Pancreas (tissue), 10 donors: ENCODE data around the gene SQSTM1. TPM values are rescaled to one million over a fixed set of nuclear protein-coding genes. Genes with fewer than 3 reads are reported as not detected.
A peak's percentile ranks its signal among the peaks of the same experiment; 100 is the strongest.

Experiments used
- ATAC-seq, 4 donors: fragments of 200-7000 bp; cut with Tn5 transposase; one replicate each; pipeline versions ENCODE4 v1.8.0 to v1.9.1; 2020; ENCODE audit warnings: mild to moderate bottlenecking in 4 of 4, moderate library complexity in 4 of 4
- DNase-seq, 6 donors: peaks; one replicate each; pipeline ENCODE4 v3.0.0-alpha.2; 2020
- FAIRE-seq: peaks from 2 replicates; lab custom pipeline; 2012; peaks lifted over from hg19 to GRCh38; lab: Jason Lieb, UNC
- H3K27ac ChIP-seq, 4 donors: fragments of 200-600 bp; sonication (generic); 1 replicate in 3 of 4; 2 replicates in 1 of 4; pipeline versions ENCODE4 v1.5.0 to v1.8.0; 2020
- H3K27me3 ChIP-seq, 4 donors: fragments of 200-600 bp; one replicate each; pipeline ENCODE4 v1.8.0; 2021
- H3K36me3 ChIP-seq, 3 donors: fragments of 200-600 bp; sonication (generic) in 1 of 3; one replicate each; pipeline versions ENCODE4 v1.5.0 to v1.8.0; 2020 to 2021
- H3K4me1 ChIP-seq, 3 donors: fragments of 200-600 bp; one replicate each; pipeline ENCODE4 v1.8.0; 2021
- H3K4me3 ChIP-seq, 4 donors: fragments of 200-600 bp; sonication (generic) in 2 of 4; one replicate each; pipeline versions ENCODE4 v1.5.0 to v1.8.0; 2020 to 2021
- H3K9me3 ChIP-seq, 4 donors: fragments of 200-600 bp; one replicate each; pipeline ENCODE4 v1.8.0; 2021
- WGBS, 2 donors: extraction: QIAGEN DNeasy Blood & Tissue Kit; methylation state at CpG; one replicate each; pipeline ENCODE4 v1.1.7; 2013; 5-methylcytosine and 5-hydroxymethylcytosine counted together
- intact Hi-C, 3 donors: fragments of 100-400 bp; cut with DNase I; formaldehyde crosslinking; loops; one replicate each; pipeline versions ENCODE4 v1.11.1 to v1.14.2; 2022
- polyA plus RNA-seq, 2 donors: library from polyadenylated mRNA; stranded (reverse); fragments of 200-250 nt; gene quantifications; one replicate each; pipeline ENCODE4 v1.2.3, GENCODE V29; 2013
- total RNA-seq, 6 donors: library from RNA; stranded (reverse); fragmentation: NEBNext Ultra II Directional in 4 of 6; extraction: Animal tissue kit (Norgen Biotek cat#: 25700) in 4 of 6; gene quantifications; one replicate each; pipeline versions ENCODE4 v1.2.1 to v1.2.4, GENCODE V29; 2021 to 2023
- TF ChIP-seq, protein P1 (sequence below), 4 donors: fragments of 200-600 bp; sonication (generic) in 3 of 4; IDR thresholded peaks; one replicate each; pipeline versions ENCODE4 v1.5.0 to v1.8.0; 2021; ENCODE audit warnings: antibody characterized with exemption in 4 of 4
- donor health status: healthy with polysubstance abuse.
- donor health status: DM: no; HTN: no; CAD: no; lungs with moderate emphysema.
- donor health status: DM: no; HTN: no; CAD: no.
- donor health status: control.
- donor health status: control.
- donor health status: Bipolar disorder and iron deficiency.
- donor health status: DM: yes; HTN: yes; CAD: no.
- donor health status: DM: no; HTN: no; CAD: no.
- donor health status: DM: no; HTN: no; CAD: no.
- donor health status: DM: yes; HTN: yes; CAD: no.

The SQSTM1 gene
- total and polyA plus RNA-seq, 8 donors = 125 to 261 (median 200) TPM

- FAIRE-seq = no peak
- Histone ChIP-seq H3K27ac (no peak overlapping the region), H3K9me3 (no peaks in the 10 kb centered on the region), H3K4me1 (peaks cover 12 to 30% (median 30%) of the 10 kb centered on the region in 3 donors), H3K36me3 (peaks cover 6 to 74% (median 40%) of the 10 kb centered on the region in 3 donors), H3K27me3 (no peaks in the 10 kb centered on the region), H3K4me3 (no peak overlapping the region)
- ATAC-seq = no peak
- peak in 1 of 6 donors; percentile 11 for DNase-seq
- WGBS, 2 donors = 77 to 80% methylated on average over 13 of the region's 13 CpGs
- TF ChIP-seq, protein P1, sequence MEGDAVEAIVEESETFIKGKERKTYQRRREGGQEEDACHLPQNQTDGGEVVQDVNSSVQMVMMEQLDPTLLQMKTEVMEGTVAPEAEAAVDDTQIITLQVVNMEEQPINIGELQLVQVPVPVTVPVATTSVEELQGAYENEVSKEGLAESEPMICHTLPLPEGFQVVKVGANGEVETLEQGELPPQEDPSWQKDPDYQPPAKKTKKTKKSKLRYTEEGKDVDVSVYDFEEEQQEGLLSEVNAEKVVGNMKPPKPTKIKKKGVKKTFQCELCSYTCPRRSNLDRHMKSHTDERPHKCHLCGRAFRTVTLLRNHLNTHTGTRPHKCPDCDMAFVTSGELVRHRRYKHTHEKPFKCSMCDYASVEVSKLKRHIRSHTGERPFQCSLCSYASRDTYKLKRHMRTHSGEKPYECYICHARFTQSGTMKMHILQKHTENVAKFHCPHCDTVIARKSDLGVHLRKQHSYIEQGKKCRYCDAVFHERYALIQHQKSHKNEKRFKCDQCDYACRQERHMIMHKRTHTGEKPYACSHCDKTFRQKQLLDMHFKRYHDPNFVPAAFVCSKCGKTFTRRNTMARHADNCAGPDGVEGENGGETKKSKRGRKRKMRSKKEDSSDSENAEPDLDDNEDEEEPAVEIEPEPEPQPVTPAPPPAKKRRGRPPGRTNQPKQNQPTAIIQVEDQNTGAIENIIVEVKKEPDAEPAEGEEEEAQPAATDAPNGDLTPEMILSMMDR (IDR thresholded peaks at IDR 0.05) = no peak
- intact Hi-C loops = no loop called here
Measured at GRCh38 chr5:179825655-179826182, 5.0 kb downstream of the SQSTM1 start.

GRCh38 chr5:179827680-179828079 lies 7.0 kb downstream of the SQSTM1 start:
- ATAC-seq = peak in 3 of 4 donors; percentile 30 to 53 (median 53)

DNA sequence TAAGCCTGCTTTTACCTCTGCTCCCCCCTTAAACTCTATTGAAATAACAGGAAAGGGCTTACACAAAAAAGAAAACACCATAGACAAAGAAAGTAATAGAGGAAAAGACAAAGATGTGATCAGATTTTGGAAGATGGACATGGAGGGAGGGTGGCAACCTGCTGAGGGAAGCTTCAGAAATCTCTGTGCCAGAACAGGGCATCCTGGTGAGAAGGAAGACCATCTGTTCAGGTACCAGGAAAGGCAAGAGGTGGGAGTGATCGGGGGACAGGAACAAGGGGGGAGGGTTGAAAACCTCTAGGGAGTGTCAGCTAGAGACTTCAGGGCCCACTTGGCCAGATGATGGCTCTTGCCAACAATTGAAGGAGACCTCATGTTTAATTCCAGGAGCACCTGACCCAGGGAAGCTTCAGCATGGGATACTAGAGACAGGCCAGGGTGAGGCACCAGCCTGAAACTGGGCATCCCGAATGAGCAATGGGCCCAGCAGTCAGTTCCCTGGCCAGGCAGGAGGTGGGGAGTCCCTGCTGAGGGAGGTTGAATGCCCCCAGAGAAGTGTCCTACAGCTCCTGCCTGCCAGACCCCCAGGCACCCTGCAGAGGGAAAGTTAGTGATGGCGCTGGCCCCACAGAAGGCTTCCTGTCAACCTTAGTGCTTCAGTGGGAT lies 8.2 kb downstream of the SQSTM1 start:
- no peak for ATAC-seq
- 95 to 99% methylated on average over 3 of the region's 3 CpGs for WGBS, 2 donors
- H3K4me1 ChIP-seq = peaks cover 6 to 15% (median 12%) of the 10 kb centered on the region in 3 donors
- no peaks in the 10 kb centered on the region for H3K27me3 ChIP-seq
- DNase-seq = no peak
- no peaks in the 10 kb centered on the region for H3K9me3 ChIP-seq
- H3K4me3 ChIP-seq = no peak overlapping the region
- H3K27ac ChIP-seq = no peak overlapping the region
- TF ChIP-seq, protein P1 (IDR thresholded peaks at IDR 0.05) = no peak
- intact Hi-C loops = no loop called here
- no peak for FAIRE-seq
- H3K36me3 ChIP-seq = peaks cover 14 to 100% (median 61%) of the 10 kb centered on the region in 3 donors

More at GRCh38 chr5:179827680-179828079, 7.0 kb downstream of the SQSTM1 start:
- intact Hi-C loops = no loop called here
- Histone ChIP-seq H3K27me3 (no peaks in the 10 kb centered on the region), H3K9me3 (no peaks in the 10 kb centered on the region), H3K4me3 (no peak overlapping the region), H3K36me3 (peaks cover 9 to 94% (median 53%) of the 10 kb centered on the region in 3 donors), H3K4me1 (peaks cover 12 to 23% (median 21%) of the 10 kb centered on the region in 3 donors), H3K27ac (no peak overlapping the region)
- DNase-seq (no peak), FAIRE-seq (no peak)
- TF ChIP-seq, protein P1 (IDR thresholded peaks at IDR 0.05) = no peak
- 81% methylated on average over 9 of the region's 9 CpGs for WGBS, 2 donors

- 81 to 85% methylated on average over 7 of the region's 7 CpGs for WGBS, 2 donors
- peaks cover 0 to 5% (median 5%) of the 10 kb centered on the region in 3 donors for H3K4me1 ChIP-seq
- intact Hi-C loops = no loop called here
- FAIRE-seq (no peak), ATAC-seq (no peak), DNase-seq (no peak)
- H3K36me3 ChIP-seq = peaks cover 14 to 90% (median 52%) of the 10 kb centered on the region in 3 donors
- no peaks in the 10 kb centered on the region for H3K9me3 ChIP-seq
- no peak overlapping the region for H3K27ac ChIP-seq
- TF ChIP-seq, protein P1 (IDR thresholded peaks at IDR 0.05) = no peak
- no peaks in the 10 kb centered on the region for H3K27me3 ChIP-seq
- H3K4me3 ChIP-seq = no peak overlapping the region
Measured at GRCh38 chr5:179829732-179830435, 9.2 kb downstream of the SQSTM1 start.
